NCI-H2196 treated with DMSO at 0.1 percent for 48 hours (cell line): ENCODE measurements around the gene CD40.
A peak's percentile ranks its signal among the peaks of the same experiment; 100 is the strongest.

Experiments used
- DNase-seq: peaks from one replicate; lab custom pipeline; 2025; ENCODE audit not compliant: unreplicated experiment; lab: John Stamatoyannopoulos, UW

The CD40 gene

GRCh38 chr20:46117704-46118467 lies at the start of gene CD40:
TSS of gene CD40 (plus strand) at chr20:46118314. CDS start at chr20:46118344, 30 bp downstream.
- peak; percentile 65 for DNase-seq

GRCh38 chr20:46070215-46070900 lies 47.8 kb upstream of the CD40 start:
- no peak for DNase-seq

- DNase-seq = no peak
Observed at GRCh38 chr20:46071573-46071972, 46.5 kb upstream of the CD40 start.

GRCh38 chr20:46073024-46073423 lies 45.1 kb upstream of the CD40 start:
- DNase-seq = no peak

GRCh38 chr20:46073443-46073842 lies 44.7 kb upstream of the CD40 start:
- no peak for DNase-seq

- no peak for DNase-seq
Observed at GRCh38 chr20:46074006-46074405, 44.1 kb upstream of the CD40 start.

- DNase-seq = no peak
Observed at GRCh38 chr20:46076806-46077205, 41.3 kb upstream of the CD40 start.

- no peak for DNase-seq
Observed at GRCh38 chr20:46077642-46078305, 40.3 kb upstream of the CD40 start.

GRCh38 chr20:46078954-46079353 lies 39.2 kb upstream of the CD40 start:
- DNase-seq = no peak

- no peak for DNase-seq
Observed at GRCh38 chr20:46081074-46081473, 37.0 kb upstream of the CD40 start.

- DNase-seq = no peak
Observed at GRCh38 chr20:46083101-46083500, 35.0 kb upstream of the CD40 start.

- no peak for DNase-seq
Observed at GRCh38 chr20:46083531-46084061, 34.5 kb upstream of the CD40 start.

- no peak for DNase-seq
Observed at GRCh38 chr20:46084805-46085178, 33.3 kb upstream of the CD40 start.

GRCh38 chr20:46085179-46085851 lies 32.8 kb upstream of the CD40 start:
- peak; percentile 9 for DNase-seq

- DNase-seq = no peak
Observed at GRCh38 chr20:46087161-46087560, 31.0 kb upstream of the CD40 start.

- DNase-seq = no peak
Observed at GRCh38 chr20:46088409-46089166, 29.5 kb upstream of the CD40 start.

- DNase-seq = no peak
Observed at GRCh38 chr20:46089167-46089416, 29.0 kb upstream of the CD40 start.

- peak; percentile 96 for DNase-seq
Observed at GRCh38 chr20:46089417-46090388, 28.4 kb upstream of the CD40 start, which contains the start of gene NCOA5. TSS of gene NCOA5 (minus strand) at chr20:46089962. CDS start at chr20:46079424, 10,538 bp downstream.
